ENCODE data around the gene NHLRC1. TPM values are rescaled to one million over a fixed set of nuclear protein-coding genes. Genes with fewer than 3 reads are reported as not detected.

NHLRC1 gene
- polyA plus RNA-seq, 1 of the 3 experiments (the other 2 are of a cell fraction): 0.15 TPM

DNA sequence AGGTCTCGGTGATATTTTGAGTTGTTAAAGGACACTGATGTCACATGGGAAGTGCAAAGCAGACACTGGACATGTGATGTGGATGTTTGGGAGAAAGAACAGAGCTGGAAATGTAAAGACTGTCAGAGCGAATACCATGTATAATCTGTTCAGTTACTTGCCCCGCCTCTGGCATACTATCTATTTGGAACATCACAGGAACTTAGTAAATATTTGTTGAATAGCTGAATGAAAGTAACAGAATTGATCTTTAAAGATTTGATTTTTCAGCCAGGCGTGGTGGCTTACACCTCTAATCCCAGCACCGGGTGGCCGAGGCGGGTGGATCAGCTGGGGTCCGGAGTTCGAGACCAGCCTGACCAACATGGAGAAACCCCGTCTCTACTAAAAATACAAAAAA, 13.8 kb upstream of the NHLRC1 start:
- Histone ChIP-seq H3K27ac (ENCODE audit: low read depth in 2 of 2, low read length in 1 of 2) (no peak overlapping the region), H3K4me1 (ENCODE audit: control insufficient read depth in 1 of 2, insufficient read depth in 2 of 2, low read depth in 1 of 2, low read length in 1 of 2) (no peaks in the 10 kb centered on the region), H3K4me3 (ENCODE audit: low read depth in 2 of 2, low read length in 1 of 2) (no peak overlapping the region), H3K9me3 (no peaks in the 10 kb centered on the region), H3K27me3 (ENCODE audit: insufficient read depth) (no peaks in the 10 kb centered on the region), H3K4me2 (no peak overlapping the region), H4K20me1 (ENCODE audit: insufficient read depth) (no peaks in the 10 kb centered on the region), H2AFZ (ENCODE audit: low read depth) (no peak overlapping the region), H3K79me2 (ENCODE audit: insufficient read depth) (no peaks in the 10 kb centered on the region), H3F3A (replicated peaks; ENCODE audit: insufficient read depth) (no peaks in the 10 kb centered on the region), H3K36me3 (replicated peaks in 1 of 2; ENCODE audit: control insufficient read depth in 1 of 2, insufficient read depth in 2 of 2, low read length in 1 of 2) (peaks cover 18 to 25% of the 10 kb centered on the region in 2 experiments), H3K9me2 (no peaks in the 10 kb centered on the region), H3K9ac (no peak overlapping the region)
- WGBS (ENCODE audit: low lambda C conversion rate): 96% methylated on average over 10 of the region's 10 CpGs
- CTCF ChIA-PET: interaction anchor here (1.1 kb wide), 1 partner anchor 19 kb away, joined by 3 read pairs; the partner anchor contains the start of genes KDM1B and TPMT
- POLR2A ChIA-PET: no interaction called here
- TF ChIP-seq RAD21 (IDR thresholded peaks at IDR 0.05; ENCODE audit: low read length) (no peak), RXRA (IDR thresholded peaks at IDR 0.05; ENCODE audit: borderline replicate concordance, low read depth) (no peak), RFX5 (IDR thresholded peaks at IDR 0.05; ENCODE audit: low read length) (no peak), GABPA (IDR thresholded peaks at IDR 0.05; ENCODE audit: low read depth) (no peak), TCF12 (IDR thresholded peaks at IDR 0.05) (no peak), SIN3A (IDR thresholded peaks at IDR 0.05; ENCODE audit: borderline replicate concordance, low read depth, low read length) (no peak), RCOR1 (IDR thresholded peaks at IDR 0.05; ENCODE audit: low read length) (no peak), NRF1 (IDR thresholded peaks at IDR 0.05; ENCODE audit: low read depth, low read length) (no peak), MEF2A (IDR thresholded peaks at IDR 0.05; ENCODE audit: borderline replicate concordance, low read depth) (no peak), FOSL2 (IDR thresholded peaks at IDR 0.05; ENCODE audit: borderline replicate concordance, low read depth) (no peak)
- TF ChIP-seq, protein P1, sequence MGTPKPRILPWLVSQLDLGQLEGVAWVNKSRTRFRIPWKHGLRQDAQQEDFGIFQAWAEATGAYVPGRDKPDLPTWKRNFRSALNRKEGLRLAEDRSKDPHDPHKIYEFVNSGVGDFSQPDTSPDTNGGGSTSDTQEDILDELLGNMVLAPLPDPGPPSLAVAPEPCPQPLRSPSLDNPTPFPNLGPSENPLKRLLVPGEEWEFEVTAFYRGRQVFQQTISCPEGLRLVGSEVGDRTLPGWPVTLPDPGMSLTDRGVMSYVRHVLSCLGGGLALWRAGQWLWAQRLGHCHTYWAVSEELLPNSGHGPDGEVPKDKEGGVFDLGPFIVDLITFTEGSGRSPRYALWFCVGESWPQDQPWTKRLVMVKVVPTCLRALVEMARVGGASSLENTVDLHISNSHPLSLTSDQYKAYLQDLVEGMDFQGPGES (IDR thresholded peaks at IDR 0.05; ENCODE audit: low read depth, low read length): no peak
- TF ChIP-seq, protein P2, sequence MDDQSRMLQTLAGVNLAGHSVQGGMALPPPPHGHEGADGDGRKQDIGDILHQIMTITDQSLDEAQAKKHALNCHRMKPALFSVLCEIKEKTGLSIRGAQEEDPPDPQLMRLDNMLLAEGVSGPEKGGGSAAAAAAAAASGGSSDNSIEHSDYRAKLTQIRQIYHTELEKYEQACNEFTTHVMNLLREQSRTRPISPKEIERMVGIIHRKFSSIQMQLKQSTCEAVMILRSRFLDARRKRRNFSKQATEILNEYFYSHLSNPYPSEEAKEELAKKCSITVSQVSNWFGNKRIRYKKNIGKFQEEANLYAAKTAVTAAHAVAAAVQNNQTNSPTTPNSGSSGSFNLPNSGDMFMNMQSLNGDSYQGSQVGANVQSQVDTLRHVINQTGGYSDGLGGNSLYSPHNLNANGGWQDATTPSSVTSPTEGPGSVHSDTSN (IDR thresholded peaks at IDR 0.05): no peak
- TF ChIP-seq, protein P3, sequence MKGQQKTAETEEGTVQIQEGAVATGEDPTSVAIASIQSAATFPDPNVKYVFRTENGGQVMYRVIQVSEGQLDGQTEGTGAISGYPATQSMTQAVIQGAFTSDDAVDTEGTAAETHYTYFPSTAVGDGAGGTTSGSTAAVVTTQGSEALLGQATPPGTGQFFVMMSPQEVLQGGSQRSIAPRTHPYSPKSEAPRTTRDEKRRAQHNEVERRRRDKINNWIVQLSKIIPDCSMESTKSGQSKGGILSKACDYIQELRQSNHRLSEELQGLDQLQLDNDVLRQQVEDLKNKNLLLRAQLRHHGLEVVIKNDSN (IDR thresholded peaks at IDR 0.05; ENCODE audit: borderline replicate concordance, low read depth): no peak
- no peak for DNase-seq

DNA sequence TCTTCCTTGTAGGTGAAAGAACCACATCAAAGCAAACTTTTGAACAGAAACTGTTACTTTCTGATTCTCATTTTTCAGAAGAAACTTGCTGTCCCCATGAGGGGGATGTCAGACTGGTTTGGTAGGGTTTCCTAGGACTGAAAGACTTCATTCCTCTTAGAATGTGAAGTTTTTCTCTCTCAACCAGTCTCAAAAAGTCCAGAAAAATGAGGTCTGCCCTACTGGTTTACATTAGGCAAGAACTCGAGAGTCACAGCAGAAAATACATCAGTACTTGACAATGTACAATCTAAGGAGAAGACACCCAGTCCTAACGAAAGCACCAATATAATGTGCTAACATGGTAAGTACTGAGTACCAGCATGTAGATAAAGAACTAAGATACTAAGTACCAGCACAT, 12.7 kb upstream of the NHLRC1 start:
- Histone ChIP-seq H3K36me3 (replicated peaks in 1 of 2; ENCODE audit: control insufficient read depth in 1 of 2, insufficient read depth in 2 of 2, low read length in 1 of 2) (peaks cover 18 to 33% of the 10 kb centered on the region in 2 experiments), H3K27ac (ENCODE audit: low read depth in 2 of 2, low read length in 1 of 2) (no peak overlapping the region), H3K27me3 (ENCODE audit: insufficient read depth) (no peaks in the 10 kb centered on the region), H3K9ac (no peak overlapping the region), H3K9me2 (no peaks in the 10 kb centered on the region), H3K4me2 (no peak overlapping the region), H2AFZ (ENCODE audit: low read depth) (no peak overlapping the region), H3K4me1 (ENCODE audit: control insufficient read depth in 1 of 2, insufficient read depth in 2 of 2, low read depth in 1 of 2, low read length in 1 of 2) (no peaks in the 10 kb centered on the region), H4K20me1 (ENCODE audit: insufficient read depth) (no peaks in the 10 kb centered on the region), H3K4me3 (ENCODE audit: low read depth in 2 of 2, low read length in 1 of 2) (no peak overlapping the region), H3F3A (replicated peaks; ENCODE audit: insufficient read depth) (no peaks in the 10 kb centered on the region), H3K79me2 (ENCODE audit: insufficient read depth) (no peaks in the 10 kb centered on the region), H3K9me3 (no peaks in the 10 kb centered on the region)
- no peak for DNase-seq
- 93% methylated on average over 2 of the region's 2 CpGs for WGBS (ENCODE audit: low lambda C conversion rate)
- ChIA-PET CTCF (interaction anchor here (0.6 kb wide), 1 partner anchor 114 kb away, joined by 3 read pairs; no protein-coding TSS in a partner anchor), POLR2A (no interaction called here)
- TF ChIP-seq GATA2 (CRISPR knock-in tag; IDR thresholded peaks at IDR 0.05) (no peak), FOXM1 (IDR thresholded peaks at IDR 0.05; ENCODE audit: low read depth) (no peak), RAD21 (IDR thresholded peaks at IDR 0.05; ENCODE audit: low read length) (no peak), JUND (IDR thresholded peaks at IDR 0.05) (no peak), EP300 (IDR thresholded peaks at IDR 0.05; ENCODE audit: borderline replicate concordance in 1 of 2, low read depth in 1 of 2, low read length in 1 of 2) (no peak), TAF1 (IDR thresholded peaks at IDR 0.05; ENCODE audit: borderline replicate concordance, low read depth, low read length) (no peak), SMC3 (IDR thresholded peaks at IDR 0.05; ENCODE audit: low read depth, low read length) (no peak), RXRA (IDR thresholded peaks at IDR 0.05; ENCODE audit: borderline replicate concordance, low read depth) (no peak)

Data from SK-N-SH (cell line).